HG03196 (cell line): Measurements from ENCODE around the gene IFT122.
A peak's percentile ranks its signal among the peaks of the same experiment; 100 is the strongest.

Experiments used
- ATAC-seq: cut with Tn5 transposase; IDR thresholded peaks from one replicate; pipeline ENCODE4 v1.9.1; 2021; ENCODE audit not compliant: unreplicated experiment

IFT122 gene

DNA sequence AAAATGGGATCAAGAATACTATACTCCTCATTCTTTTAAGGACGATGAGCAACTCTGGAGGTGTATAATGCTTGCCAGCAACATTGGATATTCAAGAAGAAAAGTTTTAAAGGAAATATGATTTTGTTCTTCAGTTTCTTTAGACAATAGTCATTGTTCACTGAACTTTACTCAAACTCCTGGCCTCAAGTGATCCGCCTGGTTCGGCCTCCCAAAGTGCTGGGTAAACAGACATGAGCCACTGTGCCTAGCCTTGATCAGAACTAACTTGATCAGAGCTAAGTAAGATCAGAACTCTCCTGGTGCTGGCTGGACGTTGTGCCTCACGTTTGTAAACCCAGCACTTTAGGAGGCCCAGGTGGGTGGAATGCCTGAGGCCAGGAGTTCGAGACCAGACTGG, 24.2 kb upstream of the IFT122 start:
- ATAC-seq = no peak

DNA sequence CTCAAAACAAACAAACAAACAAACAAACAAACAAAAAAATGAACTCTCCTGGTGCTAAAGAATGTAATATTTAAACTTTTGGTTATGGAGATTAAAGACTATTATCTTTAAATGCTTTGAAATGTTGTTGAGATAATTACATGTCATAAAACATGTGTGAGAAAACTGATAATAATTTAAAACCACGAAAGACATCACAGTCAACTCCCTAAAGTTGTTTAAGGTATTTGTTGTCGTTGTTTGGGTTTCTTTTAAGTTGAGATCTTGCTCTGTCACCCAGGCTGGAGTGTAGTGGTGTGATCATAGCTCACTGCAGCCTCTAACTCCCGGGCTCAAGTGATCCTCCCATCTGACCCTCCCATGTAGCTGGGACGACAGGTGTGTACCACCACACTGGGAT, 23.6 kb upstream of the IFT122 start:
- ATAC-seq = no peak

DNA sequence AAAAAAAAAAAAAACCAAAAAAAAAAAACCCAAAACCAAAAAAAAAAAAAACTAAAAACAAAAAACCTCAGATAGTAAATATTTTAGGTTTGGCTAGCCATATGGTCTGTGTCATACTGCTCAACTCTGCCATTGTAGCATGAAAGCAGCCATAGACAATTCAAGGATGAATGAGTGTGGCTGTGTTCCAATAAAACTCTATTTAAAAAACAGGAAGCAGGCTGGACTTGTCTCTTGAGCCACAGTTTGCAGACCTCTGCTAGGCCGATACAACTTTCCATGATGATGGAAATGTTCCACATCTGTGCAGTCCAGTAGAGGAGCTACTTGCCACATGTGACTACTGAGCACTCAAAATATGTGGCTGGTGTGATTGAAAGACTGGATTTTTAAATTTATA, 22.7 kb upstream of the IFT122 start:
- no peak for ATAC-seq

DNA sequence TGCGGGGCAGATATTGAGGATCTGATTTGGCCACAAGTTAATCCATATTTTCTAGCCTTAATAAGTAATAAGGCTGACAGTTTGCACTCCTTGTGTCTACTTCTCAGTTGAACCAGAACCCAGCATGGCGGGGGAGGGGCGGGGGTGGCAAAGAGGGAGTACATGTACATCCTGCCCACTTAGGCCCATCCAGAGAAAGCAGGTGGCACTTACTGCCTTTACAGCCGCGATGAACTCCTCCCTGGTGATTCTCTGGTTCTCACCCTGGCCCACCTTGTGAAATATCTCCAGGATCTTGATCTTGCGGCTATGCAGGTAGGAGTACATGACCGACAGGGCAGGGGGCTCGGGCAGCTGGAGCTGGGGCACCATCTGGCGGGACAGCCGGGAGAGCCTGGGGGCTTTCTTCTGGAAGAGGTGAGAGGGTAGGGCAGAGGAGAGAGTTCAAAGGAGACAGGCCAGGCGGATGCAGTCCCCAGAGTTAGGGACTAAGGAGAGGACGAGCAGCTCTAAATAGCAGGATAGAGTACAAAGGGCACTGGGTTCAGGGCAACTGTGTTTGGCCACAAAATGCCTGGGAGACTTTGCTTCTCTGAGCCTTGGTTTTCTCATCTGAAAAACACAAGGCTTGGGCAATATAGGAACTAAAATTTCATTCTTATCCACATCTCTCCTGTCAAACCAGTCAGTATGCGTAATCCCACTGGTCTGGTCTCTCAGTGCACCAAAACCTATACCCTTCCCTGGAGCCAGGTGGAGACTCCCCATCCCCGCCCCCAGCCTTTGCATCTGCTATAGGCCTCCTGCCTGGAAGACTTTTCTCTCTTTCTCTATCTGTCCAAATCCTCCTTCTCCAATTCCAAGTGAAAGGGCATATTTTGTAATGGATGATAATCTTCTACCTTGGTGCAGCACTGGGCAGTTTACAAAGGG, 21.7 kb upstream of the IFT122 start:
- ATAC-seq = no peak

DNA sequence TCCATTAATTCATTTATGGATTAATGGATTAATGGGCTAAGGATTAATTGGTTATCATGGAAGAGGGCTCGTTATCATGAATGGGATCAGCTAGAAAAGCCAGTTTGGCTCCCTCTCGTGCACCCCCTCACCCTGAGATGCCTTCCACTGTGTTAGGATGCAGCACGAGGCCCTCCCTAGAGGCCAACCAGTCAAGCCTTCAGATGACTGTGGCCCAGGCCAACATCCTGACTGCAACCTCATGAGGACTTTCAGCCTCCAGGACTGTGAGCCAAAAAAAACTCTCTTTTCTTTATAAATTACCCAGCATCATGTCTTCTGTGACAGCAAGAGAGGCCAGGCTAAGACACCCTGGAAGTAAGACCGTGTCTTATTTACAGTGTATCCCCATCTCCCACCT, 20.5 kb upstream of the IFT122 start:
- ATAC-seq = no peak

DNA sequence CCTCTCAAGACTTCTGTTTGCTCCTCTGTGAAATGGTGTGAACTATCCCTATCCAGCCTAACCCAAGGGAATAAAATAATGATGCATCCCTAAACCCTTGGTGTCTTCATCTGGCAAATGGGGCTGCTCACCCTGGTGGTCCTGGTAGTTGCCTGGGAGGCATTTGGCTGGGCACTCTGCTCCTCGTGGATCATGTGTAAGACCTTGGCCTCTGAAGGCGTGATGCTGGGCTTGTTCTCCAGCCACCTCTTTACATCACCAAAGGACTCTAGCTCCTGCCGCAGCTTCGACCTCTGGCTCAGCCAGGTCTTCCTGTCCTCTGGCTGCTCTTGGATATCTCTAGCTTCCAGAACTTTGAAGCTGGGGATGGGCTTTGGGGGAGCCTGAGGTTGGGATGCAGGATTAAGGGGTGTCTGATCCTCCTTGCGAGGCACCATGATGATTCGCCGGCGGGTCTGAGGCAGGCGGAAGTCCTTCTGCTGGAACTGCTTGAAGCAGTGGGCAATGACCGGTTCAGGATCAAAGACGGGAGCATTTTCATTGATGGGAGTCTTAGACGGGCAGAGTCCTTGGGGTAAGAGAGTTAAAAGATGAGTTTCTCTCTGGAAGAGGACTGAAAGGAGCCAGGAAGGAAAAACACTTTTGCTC, 18.7 kb upstream of the IFT122 start:
- no peak for ATAC-seq

DNA sequence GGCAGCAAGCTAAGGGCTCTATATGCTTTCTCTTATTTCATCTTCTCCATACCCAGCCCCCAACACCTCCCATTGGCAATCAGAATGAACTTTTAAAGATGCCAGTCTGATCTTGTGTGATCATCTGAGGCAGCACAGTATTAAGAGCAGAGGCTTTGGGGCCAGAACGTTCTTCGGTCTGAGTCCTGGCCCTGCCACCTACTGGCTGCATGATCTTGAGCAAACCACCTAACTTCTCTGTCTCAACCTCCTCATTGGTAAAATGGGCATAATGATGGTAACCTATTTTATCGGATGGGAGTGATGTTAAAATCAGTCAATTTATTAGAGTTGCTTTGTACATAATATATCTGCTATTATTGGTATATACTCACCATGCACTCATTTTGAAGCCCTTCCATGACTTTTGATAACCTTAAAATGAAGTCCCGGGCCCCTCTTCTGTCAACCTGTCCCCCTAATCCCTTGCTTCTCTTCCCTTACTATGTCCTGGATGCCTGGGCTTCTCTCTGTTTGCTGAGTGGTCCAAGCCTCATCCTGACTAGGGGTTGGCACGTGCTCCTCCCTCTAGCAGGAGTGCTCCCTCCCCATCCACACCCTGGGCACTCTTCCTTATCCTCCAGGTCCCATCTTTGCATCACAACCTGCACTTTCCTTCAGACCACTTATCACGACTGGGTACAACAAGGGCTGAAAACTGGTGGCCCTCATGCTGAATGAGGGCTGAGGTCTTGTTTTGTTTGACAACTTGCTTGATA, 17.9 kb upstream of the IFT122 start:
- no peak for ATAC-seq

DNA sequence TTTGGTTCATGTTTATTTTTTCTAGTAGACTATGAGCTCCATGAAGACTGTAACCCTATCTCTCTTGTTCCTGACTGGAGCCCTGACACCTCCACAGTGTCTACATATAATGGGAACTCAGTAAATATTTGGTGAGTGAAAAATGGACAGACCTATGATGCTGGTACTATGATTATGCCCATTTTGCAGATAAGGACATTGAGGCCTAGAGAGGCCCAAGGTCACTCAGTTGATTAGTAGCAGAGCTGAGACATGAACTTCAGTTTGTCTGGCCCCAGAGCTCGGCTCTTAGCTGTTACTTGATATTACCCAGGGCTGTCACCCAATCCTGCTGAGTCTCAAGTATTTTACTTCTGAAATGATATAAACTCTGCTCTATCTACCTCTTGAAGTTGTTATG, 17.1 kb upstream of the IFT122 start:
- no peak for ATAC-seq

DNA sequence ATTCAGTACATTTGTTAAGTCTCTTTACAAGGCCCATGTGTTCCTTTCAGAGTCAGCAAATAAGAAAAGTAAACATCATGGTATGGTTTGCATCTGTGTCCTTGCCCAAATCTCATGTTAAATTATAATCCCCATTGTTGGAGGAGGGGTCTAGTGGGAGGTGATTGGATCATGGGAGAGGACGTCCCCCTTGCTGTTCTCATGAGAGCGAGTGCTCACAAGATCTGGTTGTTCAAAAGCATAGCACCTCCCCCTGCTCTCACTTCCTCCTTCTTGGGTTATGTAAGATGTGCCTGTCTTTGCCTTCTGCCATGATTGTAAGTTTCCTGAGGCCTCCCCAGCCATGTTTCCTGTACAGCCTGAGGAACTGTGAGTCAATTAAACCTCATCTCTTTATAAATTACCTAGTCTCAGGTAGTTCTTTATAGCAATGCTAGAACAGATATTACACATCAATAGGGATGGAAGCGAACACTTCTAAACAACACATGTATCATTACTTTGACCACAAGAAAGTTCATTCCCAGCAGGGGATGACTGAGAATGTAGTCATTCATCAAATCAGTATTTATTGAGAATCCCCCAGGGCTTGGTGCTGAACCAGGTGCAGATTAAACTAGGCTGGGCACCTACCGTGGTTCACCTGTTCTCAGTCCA, 15.7 kb upstream of the IFT122 start:
- peak; percentile 41 for ATAC-seq

DNA sequence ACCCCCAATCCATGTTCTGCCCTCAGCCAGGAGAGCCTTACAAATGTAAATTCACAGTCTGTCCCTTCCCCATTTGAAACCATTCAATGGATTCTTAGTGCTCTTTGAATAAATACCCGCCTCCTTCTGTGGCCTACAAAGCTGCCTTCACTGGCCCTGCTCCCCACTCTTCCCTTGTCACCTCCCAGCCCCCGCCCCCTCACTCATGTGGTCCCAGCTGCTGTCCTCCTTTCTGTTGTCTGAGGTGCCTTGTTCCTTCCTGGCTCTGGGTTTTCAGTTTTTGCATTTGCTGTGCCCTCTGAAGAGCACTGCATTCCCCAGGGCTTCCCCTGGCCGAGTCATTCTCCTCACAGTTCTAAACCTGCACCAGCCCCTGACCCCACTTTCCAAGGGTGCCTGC, 14.8 kb upstream of the IFT122 start:
- no peak for ATAC-seq

DNA sequence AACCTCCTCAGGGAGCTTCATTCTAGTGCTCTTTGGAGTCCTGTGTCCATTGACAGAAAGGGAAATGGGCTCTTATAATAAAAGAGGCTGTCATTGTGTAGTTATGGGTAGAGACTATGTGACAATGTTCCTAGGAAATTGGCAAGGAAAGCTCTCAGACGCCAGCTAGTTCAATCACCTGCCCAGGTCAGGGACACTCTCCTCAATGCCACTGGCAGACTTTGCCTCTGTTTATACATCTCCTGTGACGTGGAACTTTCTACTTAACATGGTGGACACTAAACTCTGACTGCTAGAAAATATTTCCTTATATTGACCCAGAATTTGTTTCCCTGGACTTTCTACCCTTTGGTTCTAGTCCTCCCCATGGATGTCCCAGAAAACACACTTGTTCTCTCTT, 14.4 kb upstream of the IFT122 start:
- ATAC-seq = no peak

DNA sequence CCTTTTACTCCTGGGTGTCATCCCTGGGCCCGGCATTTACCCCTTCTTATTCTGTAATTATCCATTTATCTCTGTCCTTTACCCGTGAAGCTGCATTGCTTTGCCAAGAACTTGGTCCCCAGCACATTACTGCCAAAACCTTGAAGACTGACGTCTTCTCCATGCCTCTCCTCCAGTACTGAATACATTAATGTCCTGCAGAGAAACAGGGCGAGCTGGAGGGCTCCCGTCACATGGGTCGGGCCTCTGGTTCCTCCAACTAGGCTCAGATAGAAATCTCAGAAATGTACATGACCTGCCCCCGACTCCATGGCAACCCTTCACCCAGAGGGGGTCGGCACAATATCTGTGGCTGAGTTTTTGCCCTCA, 12.0 kb upstream of the IFT122 start:
- ATAC-seq = no peak

DNA sequence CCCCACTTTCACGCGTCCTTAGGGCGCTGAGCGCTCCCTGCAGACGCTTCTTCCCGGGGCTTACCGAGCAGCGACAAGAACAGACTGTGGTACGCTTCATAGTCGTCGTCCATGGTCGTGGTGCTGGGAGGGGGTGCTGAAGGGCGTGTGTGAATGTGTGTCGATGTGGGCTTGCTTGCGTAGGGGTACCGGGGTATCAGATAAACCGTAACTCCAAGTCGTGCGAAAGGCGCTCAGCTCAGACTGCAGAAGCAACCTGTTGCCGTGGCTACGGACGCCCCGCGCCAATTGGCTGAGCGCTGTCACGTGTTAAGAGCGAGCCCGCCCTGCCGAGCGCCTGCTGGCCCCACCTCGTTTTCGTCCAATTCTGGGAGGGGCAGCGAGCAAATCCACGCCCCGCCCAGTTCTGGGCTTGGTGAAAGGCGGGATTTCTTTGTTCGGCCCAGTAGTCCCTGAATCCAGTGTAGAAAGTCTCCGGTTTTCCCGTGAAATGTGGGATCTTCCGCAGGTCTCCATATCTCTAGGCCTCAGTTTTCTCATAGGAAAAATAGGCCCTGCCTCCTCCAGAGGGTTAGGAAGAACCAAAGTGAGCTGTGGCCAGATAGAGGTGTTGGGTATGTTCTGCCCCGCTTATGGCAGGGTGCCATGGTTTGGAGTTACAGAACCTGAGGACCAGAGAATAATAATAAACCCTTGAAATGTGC, 11.5 kb upstream of the IFT122 start, which contains the start of gene EFCAB12:
TSS of gene EFCAB12 (minus strand) at position 261 of the 704 bp plus-strand sequence. CDS start at position 113, 148 bp downstream.
- ATAC-seq = peak; percentile 73

DNA sequence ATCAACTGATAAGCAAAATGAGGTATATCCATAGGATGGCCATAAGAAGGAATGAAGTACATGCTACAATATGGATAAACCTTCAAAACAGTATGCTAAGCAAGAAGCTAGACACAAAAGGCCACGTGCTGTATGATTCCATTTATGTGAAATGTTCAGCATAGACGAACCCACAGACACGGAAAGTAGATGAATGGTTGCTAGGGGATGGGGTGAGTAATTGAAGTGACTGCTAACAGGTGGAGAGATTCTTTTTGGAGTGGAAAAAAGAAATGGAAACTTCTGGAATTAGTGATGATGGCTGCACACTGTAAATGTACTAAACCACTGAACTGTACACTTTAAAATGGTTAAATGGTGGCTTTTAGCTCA, 11.0 kb upstream of the IFT122 start:
- ATAC-seq = no peak

DNA sequence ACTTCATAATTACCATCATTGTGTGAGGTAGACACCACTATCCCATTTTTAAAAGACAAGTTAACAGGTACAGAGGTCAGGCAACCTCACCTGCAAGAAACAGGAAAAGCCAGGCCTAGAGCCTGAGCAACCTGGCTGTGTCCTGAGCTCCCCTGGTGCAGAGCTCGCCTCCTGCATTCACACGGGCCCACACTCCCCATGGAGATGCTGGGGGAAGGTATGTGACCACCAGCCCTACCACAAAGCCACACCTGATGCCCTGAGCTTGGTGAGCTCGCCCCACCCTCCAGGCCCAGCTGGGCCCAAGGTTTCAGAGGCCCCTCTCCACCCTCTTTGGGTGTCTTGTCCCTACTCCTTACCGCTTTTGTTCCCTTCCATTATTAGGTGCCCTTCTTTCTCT, 10.4 kb upstream of the IFT122 start:
- ATAC-seq = no peak

DNA sequence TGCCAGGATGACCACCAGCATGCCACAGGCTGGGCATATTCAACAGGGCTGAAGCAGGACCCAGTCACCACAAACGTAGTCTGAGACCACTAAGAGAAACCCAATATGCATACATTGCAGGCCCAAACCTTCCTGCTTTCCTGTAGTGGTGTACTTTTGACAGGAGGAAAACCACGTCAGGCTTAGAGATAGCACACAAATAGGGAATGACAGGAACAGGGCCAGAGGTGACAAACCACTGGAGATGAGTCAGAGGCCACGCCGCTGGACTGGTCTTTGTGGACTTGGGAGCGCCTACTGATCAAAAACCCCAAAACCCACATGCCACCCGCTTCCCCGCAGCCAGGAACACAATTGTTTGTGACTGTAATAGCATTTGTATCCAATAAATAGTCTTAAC, 8.0 kb upstream of the IFT122 start:
- ATAC-seq = no peak

DNA sequence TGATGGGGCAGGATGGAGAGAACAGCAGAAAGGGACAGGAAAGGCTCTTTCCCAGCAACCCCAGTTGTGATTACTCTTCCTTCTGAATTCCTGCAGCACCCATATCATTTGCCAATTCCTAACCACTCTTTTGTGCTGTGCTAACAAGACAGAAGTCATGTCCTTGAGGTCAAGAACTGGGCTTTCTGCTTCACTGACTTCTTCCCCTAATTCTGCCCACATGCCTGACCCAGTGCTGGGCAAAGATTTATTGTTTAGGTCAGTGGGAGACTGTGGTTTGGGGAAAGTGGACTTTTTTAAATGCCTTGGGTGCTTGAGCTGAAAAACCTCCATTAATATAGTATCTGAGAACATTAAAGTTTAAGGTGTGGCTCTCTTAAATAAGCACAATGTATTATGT, 7.4 kb upstream of the IFT122 start:
- ATAC-seq = no peak

DNA sequence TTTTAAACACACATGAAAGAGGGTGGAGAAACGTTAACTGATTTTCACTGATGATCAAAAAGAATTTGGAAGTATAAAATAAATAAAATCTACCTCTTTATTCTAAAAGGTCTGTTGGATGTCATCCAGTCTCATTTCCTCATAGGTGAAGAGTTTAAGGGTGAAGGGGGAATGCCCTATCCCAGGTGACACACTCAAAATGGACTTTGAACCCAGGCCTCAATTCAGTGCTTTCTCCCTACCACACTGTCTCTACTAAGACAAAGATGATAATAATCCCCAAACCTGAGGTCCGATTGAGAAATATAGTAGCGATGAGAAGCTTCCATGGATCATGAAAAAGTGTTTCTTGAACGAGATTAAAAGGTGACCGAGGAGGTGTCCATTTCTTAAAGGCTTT, 6.5 kb upstream of the IFT122 start:
- ATAC-seq = no peak

DNA sequence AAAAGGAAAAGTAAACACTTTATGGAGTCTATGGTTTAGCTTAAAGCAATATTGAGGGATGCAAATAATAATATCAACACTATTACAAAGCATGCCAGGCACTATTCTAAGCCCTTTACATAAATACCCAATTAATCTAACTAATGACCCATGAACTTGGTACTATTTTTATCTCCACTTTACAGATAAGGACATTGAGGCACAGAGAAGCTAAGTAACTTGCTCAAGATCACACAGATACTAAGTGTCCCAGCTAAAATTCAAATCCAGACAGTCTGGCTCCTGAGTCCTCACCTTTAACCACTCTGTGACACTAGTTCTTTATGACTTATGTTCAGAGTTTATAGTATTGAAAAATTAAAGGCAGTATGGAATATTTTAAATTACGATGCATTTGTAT, 5.9 kb upstream of the IFT122 start:
- ATAC-seq = no peak

DNA sequence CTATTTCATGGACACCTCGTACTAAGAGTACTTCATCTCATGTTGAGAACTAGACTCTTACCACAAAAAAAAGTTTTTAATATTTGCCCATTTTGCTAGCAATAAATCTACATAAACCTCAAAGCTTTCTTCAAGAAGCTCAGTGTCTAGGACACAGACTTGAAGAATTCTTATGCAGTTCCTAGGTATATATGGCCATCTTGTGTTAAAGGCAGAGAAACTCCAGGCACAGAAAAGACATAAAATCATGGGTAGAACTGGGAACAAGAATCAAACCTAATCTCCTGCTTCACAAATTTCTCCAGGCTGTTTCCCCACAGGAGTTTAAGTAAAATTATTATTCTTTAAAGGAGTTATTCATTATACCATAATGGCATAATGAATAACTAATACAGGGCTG, 4.7 kb upstream of the IFT122 start:
- no peak for ATAC-seq
